ENCODE data around the gene FARP1.

FARP1 gene

DNA sequence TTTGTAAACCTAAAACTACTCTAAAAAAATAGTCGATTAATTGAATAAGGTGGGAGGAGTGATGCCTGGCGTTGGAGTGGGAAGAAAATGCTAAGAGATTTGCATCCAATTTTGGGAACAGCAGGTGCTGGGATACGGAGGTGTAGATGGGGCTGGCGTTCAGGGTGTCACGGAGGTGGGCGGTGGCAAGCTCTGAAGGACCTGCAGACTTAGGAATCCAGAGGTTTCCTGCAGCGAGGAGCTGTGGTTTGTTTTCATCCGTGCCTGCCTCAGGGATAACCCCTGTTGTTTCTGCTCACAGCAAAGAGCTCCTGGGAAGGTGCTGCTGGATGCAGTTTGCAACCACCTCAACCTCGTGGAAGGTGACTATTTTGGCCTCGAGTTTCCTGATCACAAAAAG lies 200.6 kb downstream of the FARP1 start:
- Histone ChIP-seq H3K4me1 (ENCODE audit: control insufficient read depth, low read depth, low read length) (peaks cover 9% of the 10 kb centered on the region), H3K9me3 (ENCODE audit: control insufficient read depth, low read depth, low read length) (no peaks in the 10 kb centered on the region), H3K9ac (ENCODE audit: low read length) (no peak overlapping the region), H3K27ac (ENCODE audit: low read length) (no peak overlapping the region), H3K36me3 (ENCODE audit: control insufficient read depth, low read depth, low read length) (no peaks in the 10 kb centered on the region), H3K4me3 (ENCODE audit: low read length) (no peak overlapping the region), H3K27me3 (ENCODE audit: control insufficient read depth, insufficient read depth, low read length) (no peaks in the 10 kb centered on the region)

DNA sequence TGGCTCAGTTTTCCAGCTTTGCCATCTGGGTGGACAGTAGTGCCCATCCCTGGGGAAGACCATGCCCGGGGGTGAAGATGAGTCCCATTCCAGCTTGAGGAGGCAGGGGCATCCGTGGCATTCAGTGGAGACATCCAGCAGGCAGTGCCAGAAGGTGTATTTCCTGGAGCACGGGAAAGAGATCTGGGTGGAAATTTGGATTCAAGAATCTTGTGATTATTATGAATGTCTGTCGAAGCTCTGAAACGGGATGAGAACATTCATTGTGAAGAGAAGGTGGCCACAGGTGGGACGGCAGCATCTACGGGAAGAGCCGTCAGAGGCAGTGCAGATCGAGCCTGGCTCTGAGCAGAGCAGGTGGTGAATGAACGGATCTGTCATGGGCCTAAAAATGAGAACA lies 201.5 kb downstream of the FARP1 start:
- no peaks in the 10 kb centered on the region for H3K36me3 ChIP-seq (ENCODE audit: control insufficient read depth, low read depth, low read length)

DNA sequence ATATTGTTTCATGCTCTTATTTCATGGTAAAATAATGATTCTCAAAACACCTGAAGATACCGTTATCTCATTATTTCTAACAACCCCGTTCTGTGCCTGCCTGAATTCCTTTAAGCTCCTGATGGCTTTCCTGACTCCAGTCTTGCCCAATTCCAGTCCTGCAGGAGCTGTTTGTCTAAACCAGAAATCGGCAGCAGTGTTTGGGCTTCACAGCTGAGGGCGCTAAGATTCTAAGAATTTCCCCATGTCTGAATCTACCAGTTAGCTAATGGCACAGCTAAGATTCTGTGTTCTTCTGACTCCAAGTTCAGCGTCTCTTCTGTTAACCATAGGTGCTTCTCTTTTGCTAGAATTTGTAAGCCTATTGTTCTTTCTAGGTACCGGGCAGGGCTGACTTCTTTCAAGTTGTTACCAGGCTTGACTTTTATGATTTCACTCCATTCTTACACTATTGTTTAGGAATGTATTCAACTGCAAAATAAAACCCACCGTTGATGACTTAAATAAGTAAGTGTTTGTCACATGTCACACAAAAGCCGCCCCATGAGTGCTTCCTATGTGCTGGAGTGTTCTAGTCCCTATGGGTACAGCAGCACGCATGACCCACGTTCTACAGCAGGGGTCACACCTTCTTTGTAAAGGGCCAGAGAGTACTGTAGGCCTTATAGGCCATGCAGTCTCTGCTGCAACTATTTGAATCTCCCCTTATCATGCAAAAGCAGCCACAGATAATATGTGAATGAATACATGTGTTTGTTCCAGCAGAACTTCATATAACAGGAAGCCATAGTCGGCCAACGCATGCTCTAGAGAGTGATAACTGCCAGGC lies 202.4 kb downstream of the FARP1 start:
- Histone ChIP-seq H3K36me3 (ENCODE audit: control insufficient read depth, low read depth, low read length) (no peaks in the 10 kb centered on the region), H3K4me3 (ENCODE audit: low read length) (no peak overlapping the region), H3K9ac (ENCODE audit: low read length) (no peak overlapping the region), H3K27me3 (ENCODE audit: control insufficient read depth, insufficient read depth, low read length) (no peaks in the 10 kb centered on the region), H3K9me3 (ENCODE audit: control insufficient read depth, low read depth, low read length) (no peaks in the 10 kb centered on the region), H3K27ac (ENCODE audit: low read length) (no peak overlapping the region), H3K4me1 (ENCODE audit: control insufficient read depth, low read depth, low read length) (peaks cover 6% of the 10 kb centered on the region)

More for the DNA sequence above, 201.5 kb downstream of the FARP1 start:
- Histone ChIP-seq H3K27ac (ENCODE audit: low read length) (no peak overlapping the region), H3K9me3 (ENCODE audit: control insufficient read depth, low read depth, low read length) (no peaks in the 10 kb centered on the region), H3K4me3 (ENCODE audit: low read length) (no peak overlapping the region), H3K9ac (ENCODE audit: low read length) (no peak overlapping the region), H3K4me1 (ENCODE audit: control insufficient read depth, low read depth, low read length) (peaks cover 6% of the 10 kb centered on the region), H3K27me3 (ENCODE audit: control insufficient read depth, insufficient read depth, low read length) (no peaks in the 10 kb centered on the region)

DNA sequence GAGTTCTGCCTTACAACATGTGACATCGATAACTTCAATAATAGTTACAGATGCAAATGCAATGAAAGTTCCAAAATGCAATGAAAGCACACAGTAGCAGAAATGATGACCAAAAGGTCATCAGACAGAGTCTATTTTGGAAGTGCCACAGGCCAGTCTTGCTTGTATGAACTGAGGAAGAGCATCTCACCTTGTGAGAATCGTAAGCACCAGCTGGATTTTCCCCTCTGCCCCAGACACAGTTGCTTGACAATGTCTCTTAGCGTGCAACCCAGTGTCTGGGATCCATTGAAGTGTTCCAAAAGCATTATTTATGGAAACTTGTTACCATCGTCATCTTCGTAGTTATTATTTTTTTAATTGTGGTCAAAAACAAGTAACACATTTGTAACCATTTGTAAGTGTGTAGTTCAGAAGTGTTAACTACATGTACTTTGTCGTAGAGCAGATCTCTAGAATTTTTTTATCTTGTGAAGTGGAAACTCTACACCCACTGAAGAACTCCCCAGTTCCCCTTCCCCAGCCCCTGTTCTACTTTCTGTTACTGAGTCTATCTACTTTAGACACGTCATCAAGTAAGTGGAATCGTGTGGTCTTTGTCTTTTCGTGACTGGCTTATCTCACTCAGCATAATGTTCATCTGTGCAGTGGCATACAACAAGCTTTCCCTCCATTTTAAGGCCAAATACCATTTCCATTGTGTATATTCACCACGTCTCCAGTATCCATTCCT lies 204.2 kb downstream of the FARP1 start:
- H3K27ac ChIP-seq (ENCODE audit: low read length): no peak overlapping the region
- H3K4me3 ChIP-seq (ENCODE audit: low read length): no peak overlapping the region
- H3K27me3 ChIP-seq (ENCODE audit: control insufficient read depth, insufficient read depth, low read length): no peaks in the 10 kb centered on the region
- no peaks in the 10 kb centered on the region for H3K9me3 ChIP-seq (ENCODE audit: control insufficient read depth, low read depth, low read length)
- no peaks in the 10 kb centered on the region for H3K36me3 ChIP-seq (ENCODE audit: control insufficient read depth, low read depth, low read length)
- H3K9ac ChIP-seq (ENCODE audit: low read length): no peak overlapping the region
- peaks cover 6% of the 10 kb centered on the region for H3K4me1 ChIP-seq (ENCODE audit: control insufficient read depth, low read depth, low read length)

DNA sequence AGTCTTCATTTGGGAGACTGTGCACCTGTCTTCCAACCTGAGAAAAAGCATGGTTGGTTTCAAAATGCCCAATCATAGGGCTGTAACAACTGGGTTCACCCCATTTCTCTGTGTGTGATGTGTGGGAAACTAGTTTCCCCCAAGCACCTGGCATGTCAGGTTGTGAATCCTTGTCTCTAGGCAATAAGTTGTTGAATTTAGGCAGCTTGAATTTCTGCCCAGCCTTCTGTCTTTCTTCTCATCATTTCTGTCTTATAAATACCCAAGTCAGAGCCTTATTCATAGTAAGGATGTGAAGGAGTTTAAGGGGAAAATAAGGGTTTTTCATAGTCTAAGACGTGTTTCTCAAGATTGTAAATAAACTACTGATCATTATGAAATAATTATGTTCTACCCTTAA lies 204.9 kb downstream of the FARP1 start:
- Histone ChIP-seq H3K4me1 (ENCODE audit: control insufficient read depth, low read depth, low read length) (peaks cover 6% of the 10 kb centered on the region), H3K36me3 (ENCODE audit: control insufficient read depth, low read depth, low read length) (no peaks in the 10 kb centered on the region), H3K27me3 (ENCODE audit: control insufficient read depth, insufficient read depth, low read length) (no peaks in the 10 kb centered on the region), H3K9me3 (ENCODE audit: control insufficient read depth, low read depth, low read length) (no peaks in the 10 kb centered on the region), H3K27ac (ENCODE audit: low read length) (no peak overlapping the region), H3K9ac (ENCODE audit: low read length) (no peak overlapping the region), H3K4me3 (ENCODE audit: low read length) (no peak overlapping the region)

DNA sequence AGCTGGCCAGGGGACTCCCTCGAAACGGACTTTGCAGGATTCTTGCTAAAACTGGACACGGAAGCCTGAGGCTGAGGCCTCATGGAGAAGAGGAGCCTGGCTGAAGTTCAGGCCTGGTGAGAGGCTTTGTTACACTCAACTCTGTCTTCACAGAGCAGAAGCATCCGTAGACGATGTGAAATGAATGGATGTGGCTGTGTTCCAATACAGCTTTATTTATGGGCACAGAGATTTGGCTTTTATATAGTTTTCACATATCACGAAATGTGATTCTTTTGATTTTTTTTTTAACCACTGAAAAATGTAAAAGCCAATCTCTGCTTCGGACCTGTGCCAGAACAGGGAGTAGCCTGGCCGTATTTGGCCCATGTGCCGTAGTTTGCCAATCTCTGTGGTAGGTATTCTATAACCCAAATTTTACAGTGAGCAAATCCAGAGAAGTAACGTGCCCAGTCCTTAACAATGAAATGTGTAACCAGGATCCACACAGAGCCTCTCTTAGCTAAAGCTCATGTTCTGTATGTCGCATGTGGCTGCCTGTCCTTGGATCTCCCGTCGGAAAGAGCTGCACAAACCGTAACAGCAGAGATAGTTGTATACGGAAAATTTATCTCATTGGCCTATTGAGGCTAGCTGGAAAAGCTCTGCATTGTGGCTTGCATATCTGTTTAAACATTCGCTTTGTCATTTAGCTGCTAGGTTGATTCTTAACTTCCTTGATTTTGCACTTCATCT lies 205.7 kb downstream of the FARP1 start:
- Histone ChIP-seq H3K36me3 (ENCODE audit: control insufficient read depth, low read depth, low read length) (no peaks in the 10 kb centered on the region), H3K4me3 (ENCODE audit: low read length) (no peak overlapping the region), H3K27me3 (ENCODE audit: control insufficient read depth, insufficient read depth, low read length) (no peaks in the 10 kb centered on the region), H3K9ac (ENCODE audit: low read length) (no peak overlapping the region), H3K27ac (ENCODE audit: low read length) (no peak overlapping the region), H3K4me1 (ENCODE audit: control insufficient read depth, low read depth, low read length) (peaks cover 5% of the 10 kb centered on the region), H3K9me3 (ENCODE audit: control insufficient read depth, low read depth, low read length) (no peaks in the 10 kb centered on the region)

DNA sequence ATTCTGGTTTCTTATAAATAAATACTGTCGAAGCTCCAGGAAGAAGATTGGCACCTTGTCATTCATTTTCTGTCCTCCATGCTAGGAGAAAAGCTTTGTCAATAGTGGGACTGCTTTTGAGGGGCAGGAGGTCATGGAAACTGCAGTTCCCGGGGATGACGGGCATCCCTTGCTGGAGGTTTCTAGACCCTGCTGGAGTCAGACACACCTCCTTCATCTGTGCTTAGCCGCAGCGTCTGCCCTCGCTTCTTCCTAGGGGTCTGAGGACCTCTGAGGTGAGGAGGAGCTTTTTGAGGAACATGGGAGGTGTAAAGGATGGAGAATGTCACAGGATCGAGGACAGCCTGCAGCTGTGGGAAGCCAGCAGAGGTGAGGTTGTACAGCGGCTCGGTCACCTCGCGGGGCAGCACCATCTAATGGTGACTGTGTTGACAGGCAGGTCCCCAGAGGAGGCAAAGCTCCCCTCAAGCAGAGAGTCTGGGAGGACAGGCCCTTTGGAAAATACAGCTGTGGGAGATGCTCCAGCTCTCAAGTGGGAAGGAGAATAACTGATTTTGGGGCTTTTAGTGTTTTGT lies 206.9 kb downstream of the FARP1 start:
- Histone ChIP-seq H3K27me3 (ENCODE audit: control insufficient read depth, insufficient read depth, low read length) (no peaks in the 10 kb centered on the region), H3K4me3 (ENCODE audit: low read length) (no peak overlapping the region), H3K36me3 (ENCODE audit: control insufficient read depth, low read depth, low read length) (no peaks in the 10 kb centered on the region), H3K9me3 (ENCODE audit: control insufficient read depth, low read depth, low read length) (no peaks in the 10 kb centered on the region), H3K9ac (ENCODE audit: low read length) (no peak overlapping the region), H3K4me1 (ENCODE audit: control insufficient read depth, low read depth, low read length) (peaks cover 3% of the 10 kb centered on the region), H3K27ac (ENCODE audit: low read length) (no peak overlapping the region)

DNA sequence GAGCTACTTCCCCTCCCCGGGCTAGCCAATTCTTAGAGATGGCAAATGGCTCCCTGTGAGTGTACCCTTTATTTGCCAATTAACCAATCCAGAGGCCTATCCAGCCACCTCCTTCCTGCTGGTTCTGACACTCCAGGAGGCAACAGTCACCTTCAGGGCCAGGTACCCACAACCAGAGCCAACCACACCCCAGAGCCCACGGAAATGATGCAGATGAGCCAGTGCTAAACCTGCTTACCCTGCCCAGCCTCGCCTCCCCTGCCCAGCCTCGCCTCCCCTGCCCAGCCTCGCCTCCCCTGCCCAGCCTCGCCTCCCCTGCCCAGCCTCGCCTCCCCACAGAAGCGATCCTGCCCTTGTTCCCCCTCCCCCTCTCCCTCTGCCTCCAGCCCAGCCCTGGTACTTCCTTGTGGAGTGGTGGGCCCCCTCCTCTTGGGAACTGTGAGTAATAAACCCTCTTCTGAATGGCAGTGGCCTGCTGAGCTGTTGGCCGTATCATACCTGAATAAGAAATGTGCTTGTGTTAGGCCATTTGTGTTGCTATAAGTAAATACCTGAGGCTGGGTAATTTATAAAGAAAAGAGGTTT lies 207.9 kb downstream of the FARP1 start:
- no peak overlapping the region for H3K4me3 ChIP-seq (ENCODE audit: low read length)
- H3K9me3 ChIP-seq (ENCODE audit: control insufficient read depth, low read depth, low read length): no peaks in the 10 kb centered on the region
- H3K4me1 ChIP-seq (ENCODE audit: control insufficient read depth, low read depth, low read length): no peaks in the 10 kb centered on the region
- no peak overlapping the region for H3K27ac ChIP-seq (ENCODE audit: low read length)
- H3K27me3 ChIP-seq (ENCODE audit: control insufficient read depth, insufficient read depth, low read length): no peaks in the 10 kb centered on the region
- H3K9ac ChIP-seq (ENCODE audit: low read length): no peak overlapping the region
- H3K36me3 ChIP-seq (ENCODE audit: control insufficient read depth, low read depth, low read length): no peaks in the 10 kb centered on the region

DNA sequence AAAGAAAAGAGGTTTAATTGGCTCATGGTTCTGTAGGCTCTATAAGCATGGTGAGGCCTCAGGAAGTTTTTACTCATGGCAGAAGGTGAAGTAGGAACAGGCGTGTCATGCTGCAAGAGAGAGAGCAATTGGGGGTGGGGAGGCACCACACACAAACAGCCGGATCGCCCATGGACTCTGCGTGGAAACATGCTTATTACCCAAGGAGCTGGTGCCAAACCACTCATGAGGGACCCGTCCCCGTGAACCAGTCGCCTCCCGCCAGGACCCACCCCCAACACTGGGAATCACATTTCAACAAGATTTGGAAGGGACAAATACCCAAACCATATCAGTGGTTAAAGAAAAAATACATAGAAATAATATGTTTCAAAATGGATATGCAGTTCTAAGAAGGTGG lies 208.7 kb downstream of the FARP1 start:
- Histone ChIP-seq H3K9me3 (ENCODE audit: control insufficient read depth, low read depth, low read length) (no peaks in the 10 kb centered on the region), H3K27ac (ENCODE audit: low read length) (no peak overlapping the region), H3K4me1 (ENCODE audit: control insufficient read depth, low read depth, low read length) (no peaks in the 10 kb centered on the region), H3K27me3 (ENCODE audit: control insufficient read depth, insufficient read depth, low read length) (no peaks in the 10 kb centered on the region), H3K36me3 (ENCODE audit: control insufficient read depth, low read depth, low read length) (no peaks in the 10 kb centered on the region), H3K9ac (ENCODE audit: low read length) (no peak overlapping the region), H3K4me3 (ENCODE audit: low read length) (no peak overlapping the region)

DNA sequence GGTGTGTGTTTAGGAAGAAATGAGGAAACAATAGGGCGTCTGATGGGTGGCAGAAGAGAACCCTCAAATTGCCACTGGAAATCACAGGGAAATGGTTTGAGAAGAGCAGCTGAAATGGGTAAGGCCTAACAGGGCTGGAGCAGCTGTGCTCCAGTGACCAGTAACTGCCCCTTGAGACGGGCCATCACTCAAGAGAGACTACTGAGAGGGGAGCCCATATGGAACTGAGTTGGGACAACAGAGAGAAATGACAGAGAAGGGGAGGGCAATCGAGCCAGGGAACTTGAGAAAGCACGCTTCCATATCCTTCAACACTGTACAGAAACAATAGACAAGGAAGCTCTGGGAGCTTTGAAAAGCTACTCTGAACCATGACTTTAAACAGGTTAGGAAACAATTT lies 209.3 kb downstream of the FARP1 start:
- H3K27ac ChIP-seq (ENCODE audit: low read length): no peak overlapping the region
- no peaks in the 10 kb centered on the region for H3K4me1 ChIP-seq (ENCODE audit: control insufficient read depth, low read depth, low read length)
- H3K27me3 ChIP-seq (ENCODE audit: control insufficient read depth, insufficient read depth, low read length): no peaks in the 10 kb centered on the region
- no peak overlapping the region for H3K4me3 ChIP-seq (ENCODE audit: low read length)
- H3K9ac ChIP-seq (ENCODE audit: low read length): no peak overlapping the region
- H3K36me3 ChIP-seq (ENCODE audit: control insufficient read depth, low read depth, low read length): no peaks in the 10 kb centered on the region
- no peaks in the 10 kb centered on the region for H3K9me3 ChIP-seq (ENCODE audit: control insufficient read depth, low read depth, low read length)

DNA sequence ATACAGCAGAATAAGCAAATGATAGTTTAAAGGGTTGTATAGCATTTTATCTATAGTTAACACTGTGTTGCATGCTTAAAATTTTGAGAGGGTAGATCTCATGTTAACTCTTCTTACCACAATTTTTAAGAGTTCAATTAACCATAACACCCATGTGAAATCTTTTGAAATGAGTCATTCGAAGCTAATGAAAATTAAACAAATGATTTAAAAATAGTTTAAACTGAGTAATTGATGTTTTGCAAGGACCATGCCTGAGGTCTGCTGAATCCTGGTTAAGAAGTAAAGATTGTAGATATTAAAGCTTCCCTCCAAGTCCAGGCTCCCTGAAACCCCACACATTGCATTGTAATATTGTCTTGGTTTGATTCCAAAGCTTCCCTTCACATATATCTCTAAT lies 210.9 kb downstream of the FARP1 start:
- no peak overlapping the region for H3K27ac ChIP-seq (ENCODE audit: low read length)
- H3K36me3 ChIP-seq (ENCODE audit: control insufficient read depth, low read depth, low read length): no peaks in the 10 kb centered on the region
- H3K4me3 ChIP-seq (ENCODE audit: low read length): no peak overlapping the region
- no peaks in the 10 kb centered on the region for H3K27me3 ChIP-seq (ENCODE audit: control insufficient read depth, insufficient read depth, low read length)
- H3K9ac ChIP-seq (ENCODE audit: low read length): no peak overlapping the region
- no peaks in the 10 kb centered on the region for H3K9me3 ChIP-seq (ENCODE audit: control insufficient read depth, low read depth, low read length)
- no peaks in the 10 kb centered on the region for H3K4me1 ChIP-seq (ENCODE audit: control insufficient read depth, low read depth, low read length)
